WTC11 (cell line): ENCODE results near the gene GPR3. TPM values are rescaled to one million over a fixed set of nuclear protein-coding genes. Genes with fewer than 3 reads are reported as not detected.

Experiments used
- ATAC-seq: fragments of 200-7000 bp; cut with Tn5 transposase; 2 replicates; pipeline ENCODE4 v1.10.0; 2021; ENCODE audit warnings: mild to moderate bottlenecking, moderate library complexity
- CTCF ChIA-PET: fragments of 300-600 bp; sonication (Branson Sonifier 250); formaldehyde crosslinking; loops from one replicate; lab custom pipeline; 2021; ENCODE audit warnings: antibody characterized with exemption; lab: Charles Lee
- POLR2A ChIA-PET: fragments of 350-600 bp; sonication (Branson Sonifier 250); formaldehyde crosslinking; loops from one replicate; lab custom pipeline; 2021; ENCODE audit warnings: antibody characterized with exemption; lab: Charles Lee
- DNase-seq: peaks from one replicate; pipeline ENCODE4 v3.0.0; 2021; ENCODE audit warnings: low spot score
- H3K27ac Mint-ChIP-seq: 2 replicates; pipeline ENCODE4 v1.8.0; 2021; ENCODE audit warnings: mixed read lengths
- H3K27me3 Mint-ChIP-seq: 2 replicates; pipeline ENCODE4 v1.8.0; 2021; ENCODE audit warnings: low read depth, mild to moderate bottlenecking, moderate library complexity, mixed read lengths
- H3K36me3 Mint-ChIP-seq: 2 replicates; pipeline ENCODE4 v1.8.0; 2021; ENCODE audit warnings: mixed read lengths
- H3K4me1 Mint-ChIP-seq: 2 replicates; pipeline ENCODE4 v1.8.0; 2022; ENCODE audit warnings: mixed read lengths
- H3K4me3 Mint-ChIP-seq: 2 replicates; pipeline ENCODE4 v1.8.0; 2021; ENCODE audit warnings: mild to moderate bottlenecking, moderate library complexity, mixed read lengths
- H3K9me3 Mint-ChIP-seq: 2 replicates; pipeline ENCODE4 v1.8.0; 2021; ENCODE audit warnings: mixed read lengths
- ARID4B ChIP-seq: sonication (generic); formaldehyde crosslinking; IDR thresholded peaks from 2 replicates; pipeline ENCODE4 v1.8.0; 2023; ENCODE audit warnings: missing genetic modification reagents, mild to moderate bottlenecking, borderline replicate concordance
- CDX4 ChIP-seq: fragments of 250-450 bp; sonication (Bioruptor Pico); IDR thresholded peaks from 2 replicates; pipeline ENCODE4 v1.9.0; 2021; ENCODE audit warnings: moderate library complexity, mild to moderate bottlenecking, inconsistent platforms, borderline replicate concordance
- E2F5 ChIP-seq: sonication (generic); formaldehyde crosslinking; IDR thresholded peaks from 2 replicates; pipeline ENCODE4 v1.8.1; 2022; ENCODE audit warnings: mild to moderate bottlenecking, moderate library complexity, missing genetic modification reagents
- GABPB1 ChIP-seq: sonication (generic); formaldehyde crosslinking; IDR thresholded peaks from 2 replicates; pipeline ENCODE4 v1.8.1; 2023; ENCODE audit warnings: mild to moderate bottlenecking, missing genetic modification reagents
- GRHL2 ChIP-seq: fragments of 250-450 bp; sonication (Bioruptor Pico); IDR thresholded peaks from 2 replicates; pipeline ENCODE4 v1.8.0; 2022; ENCODE audit warnings: mild to moderate bottlenecking, moderate library complexity; ENCODE audit not compliant: insufficient replicate concordance, severe bottlenecking
- NFE2L1 ChIP-seq: sonication (generic); formaldehyde crosslinking; IDR thresholded peaks from 2 replicates; pipeline ENCODE4 v1.8.1; 2023; ENCODE audit warnings: missing genetic modification reagents
- NFYB ChIP-seq: sonication (generic); formaldehyde crosslinking; conservative IDR thresholded peaks from 2 replicates; pipeline ENCODE4 v1.8.0; 2022; ENCODE audit warnings: low read depth, missing genetic modification reagents
- NR1H2 ChIP-seq: sonication (generic); formaldehyde crosslinking; IDR thresholded peaks from 2 replicates; pipeline ENCODE4 v1.9.0; 2021; ENCODE audit warnings: mild to moderate bottlenecking, moderate library complexity, missing genetic modification reagents
- PRDM15 ChIP-seq: sonication (generic); formaldehyde crosslinking; IDR thresholded peaks from 2 replicates; pipeline ENCODE4 v1.8.0; 2022; ENCODE audit warnings: missing genetic modification reagents
- RORB ChIP-seq: fragments of 250-450 bp; sonication (Bioruptor Pico); IDR thresholded peaks from 2 replicates; pipeline ENCODE4 v1.9.0; 2021; ENCODE audit warnings: mild to moderate bottlenecking
- ZBTB43 ChIP-seq: sonication (generic); formaldehyde crosslinking; IDR thresholded peaks from 2 replicates; pipeline ENCODE4 v1.8.1; 2023; ENCODE audit warnings: mild to moderate bottlenecking, missing genetic modification reagents
- ZNF121 ChIP-seq: sonication (generic); formaldehyde crosslinking; IDR thresholded peaks from 2 replicates; pipeline ENCODE4 v1.8.0; 2023; ENCODE audit warnings: missing genetic modification reagents
- ZNF263 ChIP-seq: sonication (generic); formaldehyde crosslinking; IDR thresholded peaks from 2 replicates; pipeline ENCODE4 v1.8.1; 2022; ENCODE audit warnings: low read depth, mild to moderate bottlenecking, moderate library complexity, missing genetic modification reagents
- ZNF423 ChIP-seq: fragments of 250-450 bp; sonication (Bioruptor Pico); IDR thresholded peaks from 2 replicates; pipeline ENCODE4 v2.1.2; 2022; ENCODE audit warnings: mild to moderate bottlenecking, moderate library complexity
- ZNF671 ChIP-seq: fragments of 250-450 bp; sonication (Bioruptor Pico); IDR thresholded peaks from 2 replicates; pipeline ENCODE4 v1.8.0; 2021; ENCODE audit warnings: mild to moderate bottlenecking
- total RNA-seq: library from RNA; stranded (reverse); gene quantifications from 3 replicates; pipeline ENCODE4 v1.2.3, GENCODE V29; 2021

The GPR3 gene
- total RNA-seq, 1 experiment from 2014 or later, result 12.4 TPM

- CTCF ChIA-PET, result interaction anchor here (0.6 to 11.0 kb wide), 27 partner anchors 8 to 321 kb away, joined by 3 to 258 read pairs (median 5); partner anchors contain the start of genes CD164L2, IFI6, MAP3K6 and SYTL1
Observed at GRCh38 chr1:27351541-27352107, 40.8 kb upstream of the GPR3 start.

GRCh38 chr1:27353166-27353565, 39.3 kb upstream of the GPR3 start:
- DNase-seq (no peak), ATAC-seq (no peak)
- Mint-ChIP-seq H3K4me3 (no peak overlapping the region), H3K27me3 (peaks cover 20% of the 10 kb centered on the region), H3K36me3 (no peaks in the 10 kb centered on the region), H3K27ac (no peak overlapping the region), H3K9me3 (no peaks in the 10 kb centered on the region), H3K4me1 (peaks cover 23% of the 10 kb centered on the region)
- ChIA-PET CTCF (interaction anchor here (0.7 to 11.0 kb wide), 5 partner anchors 16 to 54 kb away, joined by 3 to 258 read pairs (median 11); partner anchors contain the start of genes CD164L2 and MAP3K6), POLR2A (interaction anchor here (1.1 kb wide), 1 partner anchor 53 kb away, joined by 3 read pairs; no protein-coding TSS in a partner anchor)
- TF ChIP-seq ZNF671 (CRISPR knock-in tag) (no peak), NFYB (CRISPR knock-in tag) (no peak), E2F5 (CRISPR knock-in tag) (no peak), ZBTB43 (no peak), NFE2L1 (CRISPR knock-in tag) (no peak), CDX4 (CRISPR knock-in tag) (no peak), GABPB1 (CRISPR knock-in tag) (no peak), ZNF121 (CRISPR knock-in tag) (no peak)

More at GRCh38 chr1:27351541-27352107, 40.8 kb upstream of the GPR3 start:
- H3K9me3 Mint-ChIP-seq, result no peaks in the 10 kb centered on the region
- peaks cover 12% of the 10 kb centered on the region for H3K27me3 Mint-ChIP-seq
- TF ChIP-seq ARID4B (CRISPR knock-in tag) (0 out of 2 replicates have a peak, but pooled peaks have one; percentile 8), ZNF263 (CRISPR knock-in tag) (no peak), RORB (CRISPR knock-in tag) (no peak), GRHL2 (no peak), NR1H2 (CRISPR knock-in tag) (no peak), PRDM15 (peak; percentile 71), ZNF423 (CRISPR knock-in tag) (0 out of 2 replicates have a peak, but pooled peaks have one; percentile 32)
- TF ChIP-seq, all 79 proteins: peak for 3
- Mint-ChIP-seq H3K36me3 (peaks cover 3% of the 10 kb centered on the region; the same call in 1 of the 2 replicates), H3K4me1 (peaks cover 18% of the 10 kb centered on the region), H3K27ac (no peak overlapping the region), H3K4me3 (peak overlapping the region; percentile 75)
- POLR2A ChIA-PET, result interaction anchor here (0.6 to 3.1 kb wide), 6 partner anchors 10 to 176 kb away, joined by 3 to 29 read pairs (median 7); partner anchors contain the start of genes CD164L2, MAP3K6 and SYTL1
- ATAC-seq (peak; percentile 1; the same call in 1 of the 2 replicates), DNase-seq (no peak)
